Vagina (tissue), 2 donors: ENCODE results near the gene CDK1. TPM values are rescaled to one million over a fixed set of nuclear protein-coding genes. Genes with fewer than 3 reads are reported as not detected.

ENCODE experiments used
- DNase-seq, 2 donors: peaks; one replicate each; pipeline ENCODE4 v3.0.0-alpha.2; 2017; ENCODE audit errors: extremely low spot score in 2 of 2
- H3K27ac ChIP-seq: fragments of 200-600 bp; sonication (generic); one replicate; pipeline ENCODE4 v1.5.1; 2019
- H3K27me3 ChIP-seq: fragments of 200-600 bp; sonication (generic); one replicate; pipeline ENCODE4 v1.5.1; 2019
- H3K36me3 ChIP-seq, 2 donors: fragments of 200-600 bp; sonication (generic); one replicate each; pipeline ENCODE4 v1.5.1; 2017 to 2019
- H3K4me1 ChIP-seq: fragments of 200-600 bp; sonication (generic); one replicate; pipeline ENCODE4 v1.5.1; 2019
- H3K4me3 ChIP-seq, 2 donors: fragments of 200-600 bp; sonication (generic); 1 replicate in 1 of 2; 2 replicates in 1 of 2; pipeline ENCODE4 v1.5.1; 2016 to 2019
- H3K9me3 ChIP-seq: fragments of 200-600 bp; sonication (generic); one replicate; pipeline ENCODE4 v1.5.1; 2019
- CTCF ChIP-seq, 3 experiments: fragments of 450-650 bp in 2 of 3; fragments of 200-600 bp in 1 of 3; sonication (generic) in 1 of 3; IDR thresholded peaks; one replicate each; pipeline ENCODE4 v1.5.1; 2017 to 2019; ENCODE audit warnings: antibody characterized with exemption in 3 of 3, mild to moderate bottlenecking in 2 of 3, moderate library complexity in 2 of 3
- POLR2A ChIP-seq, 2 donors: fragments of 450-650 bp; IDR thresholded peaks; one replicate each; pipeline ENCODE4 v1.6.1; 2017; ENCODE audit warnings: antibody characterized with exemption in 2 of 2, mild to moderate bottlenecking in 2 of 2, moderate library complexity in 2 of 2
- POLR2AphosphoS5 ChIP-seq, 2 donors: sonication (generic); formaldehyde crosslinking; IDR thresholded peaks; one replicate each; pipeline ENCODE4 v1.9.0; 2017; ENCODE audit warnings: antibody characterized with exemption in 2 of 2, mild to moderate bottlenecking in 2 of 2, low read depth in 1 of 2; ENCODE audit not compliant: insufficient read depth in 1 of 2
- intact Hi-C: fragments of 100-400 bp; cut with DNase I; formaldehyde crosslinking; loops from one replicate; pipeline ENCODE4 v1.15.1; 2023
- total RNA-seq: library from RNA; depleted of rRNA; stranded (reverse); fragments of >200 nt; gene quantifications from one replicate; pipeline ENCODE4 v1.2.3, GENCODE V29; 2016

Gene CDK1
- total RNA-seq, 1 donor from 2014 or later, result 10.8 TPM

- DNase-seq, result no peak
- no peak overlapping the region for H3K27ac ChIP-seq
- no peaks in the 10 kb centered on the region for H3K9me3 ChIP-seq
- peaks cover 7% of the 10 kb centered on the region for H3K4me1 ChIP-seq
- TF ChIP-seq CTCF (IDR thresholded peaks at IDR 0.05) (no peak), POLR2A (IDR thresholded peaks at IDR 0.05) (no peak), POLR2AphosphoS5 (IDR thresholded peaks at IDR 0.05; ENCODE audit: insufficient read depth in 1 of 2, low read depth in 1 of 2) (peak in 1 of 2 donors; percentile 38)
- H3K4me3 ChIP-seq, result no peak overlapping the region
- H3K27me3 ChIP-seq, result no peaks in the 10 kb centered on the region
- no peaks in the 10 kb centered on the region for H3K36me3 ChIP-seq
- intact Hi-C loops, result no loop called here
Observed at GRCh38 chr10:60767424-60767823, 10.9 kb upstream of the CDK1 start.

GRCh38 chr10:60769406-60769805, 8.9 kb upstream of the CDK1 start:
- intact Hi-C loops, result no loop called here

DNA sequence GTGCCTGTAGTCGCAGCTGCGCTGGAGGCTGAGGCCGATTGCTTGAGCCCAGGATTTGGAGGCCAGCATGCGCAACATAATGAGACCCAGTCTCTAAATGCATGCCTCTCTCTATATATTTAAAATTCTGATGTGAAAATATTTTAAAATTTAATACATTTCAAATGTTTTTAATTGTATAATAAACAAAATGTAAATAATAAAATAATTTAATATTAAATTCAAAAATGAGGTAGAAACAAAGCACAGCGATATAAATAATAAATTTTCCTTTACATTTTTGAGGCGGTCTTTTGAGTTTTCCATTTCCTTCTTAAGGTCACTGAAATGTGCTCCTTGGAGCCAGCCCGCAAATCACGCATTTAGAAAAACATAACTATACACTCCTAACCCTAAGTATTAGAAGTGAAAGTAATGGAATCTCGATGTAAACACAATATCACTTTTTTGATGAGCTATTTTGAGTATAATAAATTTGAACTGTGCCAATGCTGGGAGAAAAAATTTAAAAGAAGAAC, 523 bp upstream of the CDK1 start:
- no peaks in the 10 kb centered on the region for H3K36me3 ChIP-seq
- peak overlapping the region; percentile 54 to 62 for H3K4me3 ChIP-seq
- H3K4me1 ChIP-seq, result peaks cover 9% of the 10 kb centered on the region
- H3K27ac ChIP-seq, result no peak overlapping the region
- TF ChIP-seq POLR2AphosphoS5 (IDR thresholded peaks at IDR 0.05; ENCODE audit: insufficient read depth in 1 of 2, low read depth in 1 of 2) (no peak), POLR2A (IDR thresholded peaks at IDR 0.05) (no peak)
- H3K27me3 ChIP-seq, result no peaks in the 10 kb centered on the region
- H3K9me3 ChIP-seq, result no peaks in the 10 kb centered on the region
- no peak for DNase-seq
- intact Hi-C loops, result no loop called here

More at GRCh38 chr10:60769406-60769805, 8.9 kb upstream of the CDK1 start:
- Histone ChIP-seq H3K27me3 (no peaks in the 10 kb centered on the region), H3K36me3 (no peaks in the 10 kb centered on the region), H3K27ac (no peak overlapping the region), H3K9me3 (no peaks in the 10 kb centered on the region), H3K4me3 (no peak overlapping the region), H3K4me1 (peaks cover 7% of the 10 kb centered on the region)
- no peak for DNase-seq
- no peak for TF ChIP-seq POLR2A (IDR thresholded peaks at IDR 0.05)
- no peak for TF ChIP-seq POLR2AphosphoS5 (IDR thresholded peaks at IDR 0.05; ENCODE audit: insufficient read depth in 1 of 2, low read depth in 1 of 2)
- no peak for TF ChIP-seq CTCF (IDR thresholded peaks at IDR 0.05)

DNA sequence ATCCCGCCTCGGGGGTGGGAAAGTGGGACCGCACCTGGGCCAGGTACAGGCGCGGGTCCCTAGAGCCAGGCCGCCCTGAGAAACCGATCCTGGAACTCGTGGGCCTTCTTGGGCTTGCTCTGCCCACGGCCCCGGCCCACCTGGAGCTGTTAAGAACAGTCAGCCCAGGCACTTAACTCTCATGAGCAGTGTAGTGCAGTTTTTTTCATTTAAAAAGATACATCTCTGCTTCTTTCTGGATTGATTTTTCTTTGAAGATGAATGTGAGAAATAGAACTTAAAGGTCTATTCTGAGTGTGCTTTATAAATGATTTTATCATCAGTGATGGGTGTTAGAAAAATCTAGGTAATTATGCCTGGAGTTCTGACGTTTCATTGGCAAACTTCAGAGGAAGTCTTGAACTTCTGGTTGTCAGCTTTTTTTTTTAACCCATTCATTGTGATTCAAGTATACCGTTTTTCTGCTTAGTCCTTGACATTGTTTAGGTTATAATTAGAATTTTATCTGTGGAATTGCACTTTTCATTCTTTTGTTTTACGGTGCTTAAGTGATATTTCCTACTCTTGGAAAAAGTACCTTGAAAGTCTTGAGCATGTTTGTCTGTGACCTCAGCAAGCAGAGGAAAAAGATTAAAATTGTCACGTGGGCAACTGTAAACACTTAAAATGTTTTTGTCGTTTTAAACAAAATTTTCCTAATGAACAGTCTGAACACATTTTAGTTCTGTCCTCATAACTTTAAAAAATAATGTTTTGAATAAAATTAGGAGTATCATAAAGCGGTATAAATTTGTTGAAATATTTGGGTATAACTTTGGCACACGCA, 906 bp downstream of the CDK1 start:
- H3K27me3 ChIP-seq, result no peaks in the 10 kb centered on the region
- DNase-seq, result no peak
- intact Hi-C loops, result no loop called here
- no peak for TF ChIP-seq POLR2AphosphoS5 (IDR thresholded peaks at IDR 0.05; ENCODE audit: insufficient read depth in 1 of 2, low read depth in 1 of 2)
- no peak for TF ChIP-seq POLR2A (IDR thresholded peaks at IDR 0.05)
- TF ChIP-seq CTCF (IDR thresholded peaks at IDR 0.05), result no peak
- peak overlapping the region; percentile 54 to 62 for H3K4me3 ChIP-seq
- H3K9me3 ChIP-seq, result no peaks in the 10 kb centered on the region
- H3K4me1 ChIP-seq, result peaks cover 9% of the 10 kb centered on the region
- H3K27ac ChIP-seq, result no peak overlapping the region
- no peaks in the 10 kb centered on the region for H3K36me3 ChIP-seq

- Histone ChIP-seq H3K9me3 (no peaks in the 10 kb centered on the region), H3K4me1 (peaks cover 9% of the 10 kb centered on the region), H3K36me3 (no peaks in the 10 kb centered on the region), H3K27ac (no peak overlapping the region), H3K4me3 (no peak overlapping the region), H3K27me3 (no peaks in the 10 kb centered on the region)
- TF ChIP-seq POLR2AphosphoS5 (IDR thresholded peaks at IDR 0.05; ENCODE audit: insufficient read depth in 1 of 2, low read depth in 1 of 2), result no peak
- TF ChIP-seq POLR2A (IDR thresholded peaks at IDR 0.05), result no peak
- no peak for TF ChIP-seq CTCF (IDR thresholded peaks at IDR 0.05)
- intact Hi-C loops, result no loop called here
- DNase-seq, result no peak
Observed at GRCh38 chr10:60781661-60782060, 3.4 kb downstream of the CDK1 start.
